ENCODE results near the gene ABCA5.
"Not testable (repeated sequence)": the region's sequence is repeated elsewhere in the genome, so short reads cannot be mapped to it uniquely, and the experiment has no call there.

Gene ABCA5

DNA sequence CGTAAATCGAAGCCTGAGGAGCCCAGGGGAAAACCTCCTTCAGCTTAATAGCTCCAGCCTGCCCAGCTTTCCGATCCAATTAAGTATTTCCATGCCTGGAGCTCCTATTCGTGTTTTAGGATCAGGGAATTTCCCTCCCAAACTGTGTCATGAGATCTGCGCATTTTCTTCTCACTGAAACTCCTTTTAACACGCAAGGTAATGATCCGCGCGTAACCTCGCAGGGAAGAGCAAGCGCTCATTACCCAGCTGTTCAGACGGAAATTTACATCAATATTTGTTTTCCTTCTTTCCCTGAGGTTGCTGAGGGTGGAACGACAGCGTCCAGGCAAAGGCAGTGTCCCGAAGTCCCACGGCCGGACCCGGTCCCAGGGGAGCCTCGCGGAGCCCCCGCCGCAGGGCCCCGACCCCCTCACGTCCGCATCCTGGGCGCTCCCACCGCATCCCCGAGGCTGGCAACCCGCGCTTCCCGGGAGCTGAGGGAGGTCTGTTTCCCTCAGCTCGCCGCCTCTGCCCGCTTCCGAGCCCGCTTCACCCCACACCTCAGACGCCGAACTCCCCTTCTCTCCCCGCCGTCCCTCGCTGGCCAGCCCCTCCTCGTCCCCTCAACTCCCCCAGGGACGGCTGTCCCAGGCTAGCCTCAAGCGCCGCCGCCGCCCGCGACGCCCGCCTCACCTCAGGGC, 415 bp downstream of the ABCA5 start:
- DNase-seq, result peak; percentile 60

GRCh38 chr17:69325518-69326376, 1.2 kb downstream of the ABCA5 start:
- DNase-seq, result peak; percentile 60

DNA sequence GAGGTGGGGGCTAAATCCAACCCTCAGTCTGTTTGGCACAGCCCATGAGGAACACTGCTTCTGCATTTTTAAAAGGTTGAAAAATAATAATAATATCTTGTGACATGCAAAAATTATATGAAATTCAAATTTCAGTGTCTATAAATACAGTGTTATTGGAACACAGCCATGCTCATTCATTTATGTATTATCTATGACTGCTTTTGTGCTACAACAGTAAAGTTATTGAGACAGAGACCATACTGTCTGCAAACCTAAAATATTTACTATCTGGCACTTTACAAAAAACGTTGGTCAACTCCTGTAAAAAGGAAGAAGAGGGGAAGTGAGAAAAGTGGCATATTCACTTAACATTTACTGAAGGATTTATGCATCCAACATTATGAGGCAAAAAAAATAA, 3.1 kb downstream of the ABCA5 start:
- DNase-seq, result no peak

DNA sequence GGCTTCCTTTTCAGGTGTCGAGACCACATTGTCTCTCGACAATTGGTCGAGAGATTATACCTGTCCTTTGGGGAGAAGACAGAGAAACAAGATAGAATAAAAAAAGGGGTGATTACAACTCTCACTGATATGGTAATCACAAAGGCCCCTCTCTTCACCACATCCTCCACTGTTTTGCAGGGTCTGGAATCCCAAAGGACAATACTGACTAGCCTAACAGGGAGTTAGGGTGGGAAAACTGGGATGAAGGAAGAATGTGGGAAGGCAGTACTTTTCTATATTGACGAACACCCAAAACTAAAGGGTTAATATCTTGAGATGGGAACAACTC, 6.1 kb downstream of the ABCA5 start:
- no peak for DNase-seq

- DNase-seq, result no peak
Measured at GRCh38 chr17:69320210-69320907, 6.6 kb downstream of the ABCA5 start.

DNA sequence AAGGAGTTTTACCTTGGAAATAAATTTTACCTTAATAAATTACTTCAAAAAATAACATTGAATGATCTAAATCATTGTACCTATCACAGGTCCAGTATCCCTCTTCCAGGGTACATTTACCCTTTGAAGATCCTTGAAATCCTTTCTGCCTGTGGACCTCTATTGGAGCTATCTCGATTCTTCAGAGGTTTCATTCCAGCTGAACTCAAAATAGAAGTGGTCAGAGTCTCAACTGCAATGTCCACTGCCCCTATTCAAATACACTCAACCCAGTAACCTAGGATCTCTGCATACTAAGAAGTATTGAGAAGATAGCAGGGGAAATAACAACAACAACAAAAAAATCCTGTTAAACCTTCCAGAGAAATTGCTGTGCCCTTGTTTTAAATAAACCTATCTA, 9.3 kb downstream of the ABCA5 start:
- DNase-seq, result no peak

DNA sequence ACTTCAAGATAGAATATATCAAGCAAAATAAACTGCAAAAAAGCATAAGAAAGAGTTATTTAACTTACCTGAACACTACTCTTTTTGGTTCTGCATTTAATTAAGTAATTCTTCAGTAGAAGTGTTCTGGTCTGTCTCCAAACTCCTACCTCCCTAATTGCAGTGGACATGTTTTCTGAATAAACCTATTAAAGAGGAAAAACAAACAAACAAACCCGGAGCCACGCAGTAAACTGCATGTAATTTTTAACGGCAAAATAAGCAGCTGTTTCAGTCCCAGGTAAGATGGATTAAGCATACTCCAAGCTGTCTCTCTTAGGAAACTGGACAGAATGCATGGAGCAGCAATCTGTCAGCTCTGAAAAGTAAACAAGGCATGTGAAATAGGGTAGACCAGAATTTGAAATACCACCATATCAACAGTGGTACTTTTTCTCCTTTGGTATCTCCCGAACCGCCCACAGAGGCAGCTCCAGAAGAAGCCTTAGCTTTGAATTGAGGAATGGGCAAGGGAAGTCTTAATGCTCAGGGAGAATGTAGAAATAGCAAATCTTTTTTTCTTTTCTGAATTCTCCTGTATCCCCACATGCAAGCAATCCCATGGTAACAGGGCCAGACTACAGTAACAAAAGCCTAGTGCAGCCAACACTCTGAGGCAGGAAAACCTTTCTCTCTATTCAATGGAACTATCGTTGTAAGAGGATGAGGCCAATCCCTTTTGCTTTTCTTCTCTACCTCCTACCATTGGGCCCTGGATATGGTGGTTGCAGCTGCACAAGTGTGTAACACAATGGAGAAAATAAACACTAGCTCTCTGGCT, 12.5 kb downstream of the ABCA5 start:
- DNase-seq, result peak; percentile 77

- no peak for DNase-seq
Measured at GRCh38 chr17:69305177-69305576, 21.8 kb downstream of the ABCA5 start.

- no peak for DNase-seq
Measured at GRCh38 chr17:69302682-69303081, 24.3 kb downstream of the ABCA5 start.

GRCh38 chr17:69300222-69300621, 26.7 kb downstream of the ABCA5 start:
- DNase-seq, result no peak

- DNase-seq, result not testable (repeated sequence)
Measured at GRCh38 chr17:69298120-69298722, 28.7 kb downstream of the ABCA5 start.

GRCh38 chr17:69287168-69287567, 39.8 kb downstream of the ABCA5 start:
- no peak for DNase-seq

DNA sequence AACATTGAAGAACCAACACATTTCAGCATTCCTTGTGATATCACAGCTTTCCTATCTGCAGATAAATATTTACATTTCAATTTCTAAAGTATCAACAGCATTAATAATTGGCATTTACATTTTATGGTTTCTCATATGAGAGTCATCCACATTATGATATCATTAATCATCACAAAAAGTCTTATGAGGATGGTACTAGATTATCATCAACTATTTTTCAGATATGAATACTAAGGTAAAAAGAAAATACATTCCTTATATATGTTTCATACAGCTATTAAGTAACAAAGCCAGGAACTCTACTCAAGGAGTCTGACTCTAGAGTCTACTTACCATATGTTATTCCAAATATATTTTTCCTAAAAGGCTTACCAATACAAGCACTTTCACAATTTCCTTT, 40.7 kb downstream of the ABCA5 start:
- DNase-seq, result no peak

- DNase-seq, result no peak
Measured at GRCh38 chr17:69284646-69285045, 42.3 kb downstream of the ABCA5 start.

GRCh38 chr17:69282002-69282401, 44.9 kb downstream of the ABCA5 start:
- no peak for DNase-seq

- DNase-seq, result not testable (repeated sequence)
Measured at GRCh38 chr17:69276279-69276678, 50.7 kb downstream of the ABCA5 start.

GRCh38 chr17:69275751-69276150, 51.2 kb downstream of the ABCA5 start:
- no peak for DNase-seq

- DNase-seq, result no peak
Measured at GRCh38 chr17:69271023-69271422, 55.9 kb downstream of the ABCA5 start.

DNA sequence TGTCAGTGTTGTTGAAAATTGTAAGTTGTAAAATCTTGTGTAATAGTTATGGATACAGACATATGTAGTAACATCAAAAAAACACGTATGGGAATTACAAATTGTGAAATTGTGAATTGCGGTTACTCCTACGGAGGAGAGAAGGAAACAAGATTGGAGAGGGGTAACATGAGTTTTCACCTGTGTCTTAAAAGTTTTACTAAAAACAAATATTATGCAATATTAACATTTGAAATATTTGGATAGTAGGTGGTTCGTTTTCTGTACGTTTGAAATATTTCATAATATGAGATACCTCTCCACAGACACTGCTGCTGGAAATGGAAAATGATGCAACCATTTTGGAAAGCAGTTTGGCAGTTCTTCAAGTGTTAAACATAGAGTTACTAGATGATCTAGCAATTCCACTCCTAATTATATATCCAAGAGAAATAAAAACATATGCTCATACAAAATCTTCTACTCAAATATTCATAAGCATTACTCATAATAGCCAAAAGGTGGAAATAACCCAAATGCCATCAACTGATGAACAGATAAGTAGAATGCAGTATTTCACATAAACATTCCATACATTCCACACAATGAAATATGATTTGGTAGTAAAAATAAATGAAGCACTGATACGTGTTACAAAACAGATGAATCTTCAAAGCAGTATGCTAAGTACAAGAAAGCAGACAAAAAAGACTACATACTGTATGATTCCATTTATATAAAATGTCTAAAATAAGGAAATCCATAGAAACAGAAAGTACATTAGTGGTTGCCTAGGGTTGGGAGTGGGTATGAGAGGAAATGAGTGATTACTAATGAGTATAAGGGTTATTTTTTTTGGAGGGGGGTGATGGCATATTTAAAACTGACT, 57.6 kb downstream of the ABCA5 start:
- no peak for DNase-seq

GRCh38 chr17:69268543-69269014, 58.4 kb downstream of the ABCA5 start:
- no peak for DNase-seq

GRCh38 chr17:69267219-69267618, 59.7 kb downstream of the ABCA5 start:
- DNase-seq, result no peak

Measured in NCI-H510A treated with DMSO at 0.1 percent for 48 hours (cell line).